WTC11 (cell line): ENCODE data around the gene ATP4A. TPM values are rescaled to one million over a fixed set of nuclear protein-coding genes. Genes with fewer than 3 reads are reported as not detected.

Source experiments
- ATAC-seq: fragments of 200-7000 bp; cut with Tn5 transposase; 2 replicates; pipeline ENCODE4 v1.10.0; 2021; ENCODE audit warnings: mild to moderate bottlenecking, moderate library complexity
- CTCF ChIA-PET: fragments of 300-600 bp; sonication (Branson Sonifier 250); formaldehyde crosslinking; loops from one replicate; lab custom pipeline; 2021; ENCODE audit warnings: antibody characterized with exemption; lab: Charles Lee
- POLR2A ChIA-PET: fragments of 350-600 bp; sonication (Branson Sonifier 250); formaldehyde crosslinking; loops from one replicate; lab custom pipeline; 2021; ENCODE audit warnings: antibody characterized with exemption; lab: Charles Lee
- DNase-seq: peaks from one replicate; pipeline ENCODE4 v3.0.0; 2021; ENCODE audit warnings: low spot score
- H3K27ac Mint-ChIP-seq: 2 replicates; pipeline ENCODE4 v1.8.0; 2021; ENCODE audit warnings: mixed read lengths
- H3K27me3 Mint-ChIP-seq: 2 replicates; pipeline ENCODE4 v1.8.0; 2021; ENCODE audit warnings: low read depth, mild to moderate bottlenecking, moderate library complexity, mixed read lengths
- H3K36me3 Mint-ChIP-seq: 2 replicates; pipeline ENCODE4 v1.8.0; 2021; ENCODE audit warnings: mixed read lengths
- H3K4me1 Mint-ChIP-seq: 2 replicates; pipeline ENCODE4 v1.8.0; 2022; ENCODE audit warnings: mixed read lengths
- H3K4me3 Mint-ChIP-seq: 2 replicates; pipeline ENCODE4 v1.8.0; 2021; ENCODE audit warnings: mild to moderate bottlenecking, moderate library complexity, mixed read lengths
- H3K9me3 Mint-ChIP-seq: 2 replicates; pipeline ENCODE4 v1.8.0; 2021; ENCODE audit warnings: mixed read lengths
- E2F1 ChIP-seq: sonication (generic); formaldehyde crosslinking; IDR thresholded peaks from 2 replicates; pipeline ENCODE4 v1.8.0; 2022; ENCODE audit warnings: mild to moderate bottlenecking, missing genetic modification reagents
- ELF4 ChIP-seq: sonication (generic); formaldehyde crosslinking; IDR thresholded peaks from 2 replicates; pipeline ENCODE4 v1.8.1; 2022; ENCODE audit warnings: low read depth, mild to moderate bottlenecking, moderate library complexity, missing genetic modification reagents
- GRHL2 ChIP-seq: fragments of 250-450 bp; sonication (Bioruptor Pico); IDR thresholded peaks from 2 replicates; pipeline ENCODE4 v1.8.0; 2022; ENCODE audit warnings: mild to moderate bottlenecking, moderate library complexity; ENCODE audit not compliant: insufficient replicate concordance, severe bottlenecking
- IRF1 ChIP-seq: sonication (generic); formaldehyde crosslinking; IDR thresholded peaks from 2 replicates; pipeline ENCODE4 v1.8.0; 2023; ENCODE audit warnings: missing genetic modification reagents
- JAZF1 ChIP-seq: fragments of 250-450 bp; sonication (Bioruptor Pico); IDR thresholded peaks from 2 replicates; pipeline ENCODE4 v1.9.0; 2021; ENCODE audit warnings: moderate library complexity, mild to moderate bottlenecking, inconsistent platforms
- JUN ChIP-seq: sonication (generic); formaldehyde crosslinking; IDR thresholded peaks from 2 replicates; pipeline ENCODE4 v1.8.0; 2023; ENCODE audit warnings: mild to moderate bottlenecking, missing genetic modification reagents
- KAT7 ChIP-seq: sonication (generic); formaldehyde crosslinking; IDR thresholded peaks from 2 replicates; pipeline ENCODE4 v1.8.1; 2023; ENCODE audit warnings: missing genetic modification reagents, mild to moderate bottlenecking, borderline replicate concordance
- NR1H2 ChIP-seq: sonication (generic); formaldehyde crosslinking; IDR thresholded peaks from 2 replicates; pipeline ENCODE4 v1.9.0; 2021; ENCODE audit warnings: mild to moderate bottlenecking, moderate library complexity, missing genetic modification reagents
- SMAD4 ChIP-seq: sonication (generic); formaldehyde crosslinking; IDR thresholded peaks from 2 replicates; pipeline ENCODE4 v1.8.0; 2022; ENCODE audit warnings: mild to moderate bottlenecking, missing genetic modification reagents
- TCF7 ChIP-seq: sonication (generic); formaldehyde crosslinking; IDR thresholded peaks from 2 replicates; pipeline ENCODE4 v1.8.0; 2022; ENCODE audit warnings: mild to moderate bottlenecking, low read depth, missing genetic modification reagents, moderate library complexity
- ZBTB43 ChIP-seq: sonication (generic); formaldehyde crosslinking; IDR thresholded peaks from 2 replicates; pipeline ENCODE4 v1.8.1; 2023; ENCODE audit warnings: mild to moderate bottlenecking, missing genetic modification reagents
- ZNF121 ChIP-seq: sonication (generic); formaldehyde crosslinking; IDR thresholded peaks from 2 replicates; pipeline ENCODE4 v1.8.0; 2023; ENCODE audit warnings: missing genetic modification reagents
- ZNF232 ChIP-seq: sonication (generic); formaldehyde crosslinking; IDR thresholded peaks from 2 replicates; pipeline ENCODE4 v1.8.0; 2022; ENCODE audit warnings: mild to moderate bottlenecking, missing genetic modification reagents
- ZNF396 ChIP-seq: fragments of 250-450 bp; sonication (Bioruptor Pico); IDR thresholded peaks from 2 replicates; pipeline ENCODE4 v1.8.0; 2021; ENCODE audit warnings: mild to moderate bottlenecking, moderate library complexity, borderline replicate concordance
- ZNF512 ChIP-seq: sonication (generic); formaldehyde crosslinking; IDR thresholded peaks from 2 replicates; pipeline ENCODE4 v1.8.1; 2022; ENCODE audit warnings: missing genetic modification reagents, borderline replicate concordance
- ZNF671 ChIP-seq: fragments of 250-450 bp; sonication (Bioruptor Pico); IDR thresholded peaks from 2 replicates; pipeline ENCODE4 v1.8.0; 2021; ENCODE audit warnings: mild to moderate bottlenecking
- total RNA-seq: library from RNA; stranded (reverse); gene quantifications from 3 replicates; pipeline ENCODE4 v1.2.3, GENCODE V29; 2021
- TF ChIP-seq, protein P1 (sequence below): sonication (generic); formaldehyde crosslinking; IDR thresholded peaks from 2 replicates; pipeline ENCODE4 v1.8.1; 2022; ENCODE audit warnings: mild to moderate bottlenecking, missing genetic modification reagents, moderate library complexity, borderline replicate concordance
- TF ChIP-seq, protein P2 (sequence below): fragments of 250-450 bp; sonication (Bioruptor Pico); IDR thresholded peaks from 2 replicates; pipeline ENCODE4 v1.9.0; 2021; ENCODE audit warnings: mild to moderate bottlenecking, borderline replicate concordance

Gene ATP4A
- total RNA-seq, 1 experiment from 2014 or later = 0.59 TPM

DNA sequence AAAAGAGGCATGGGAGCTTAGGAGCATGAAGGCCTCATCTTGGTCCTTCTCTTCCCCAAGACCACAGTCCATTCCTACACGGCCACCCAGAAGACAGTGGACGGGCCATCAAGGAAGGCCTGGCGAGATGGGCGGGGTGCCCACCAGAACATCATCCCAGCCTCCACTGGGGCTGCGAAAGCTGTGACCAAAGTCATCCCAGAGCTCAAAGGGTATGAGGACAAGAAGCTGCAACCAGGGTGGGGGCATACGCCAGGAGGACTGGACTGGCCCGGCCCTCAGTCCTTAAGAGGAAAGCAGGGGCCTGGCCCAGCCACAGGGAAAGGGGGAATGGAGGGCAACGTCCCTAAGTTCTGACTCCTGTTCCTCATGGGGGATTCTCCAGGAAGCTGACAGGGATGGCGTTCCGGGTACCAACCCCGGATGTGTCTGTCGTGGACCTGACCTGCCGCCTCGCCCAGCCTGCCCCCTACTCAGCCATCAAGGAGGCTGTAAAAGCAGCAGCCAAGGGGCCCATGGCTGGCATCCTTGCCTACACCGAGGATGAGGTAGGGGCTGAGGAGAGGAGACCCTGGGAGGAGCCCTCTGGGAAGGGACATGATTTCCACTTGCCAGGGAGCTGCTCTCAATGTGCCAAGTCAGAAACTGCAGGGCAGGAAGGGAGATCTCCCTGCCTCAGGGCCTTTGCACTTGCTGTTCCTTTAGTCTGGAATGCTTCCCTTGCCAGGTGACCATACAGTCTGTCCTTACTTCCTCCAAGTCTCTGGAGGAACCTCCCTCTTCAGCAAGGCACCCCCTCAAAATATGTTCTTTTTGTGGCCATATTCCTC lies 20.0 kb downstream of the ATP4A start:
- H3K4me1 Mint-ChIP-seq = peaks cover 18% of the 10 kb centered on the region
- H3K27ac Mint-ChIP-seq = no peak overlapping the region
- no peak for DNase-seq
- ChIA-PET POLR2A (no interaction called here), CTCF (interaction anchor here (2.0 kb wide), 1 partner anchor 33 kb away, joined by 6 read pairs; no protein-coding TSS in a partner anchor)
- H3K4me3 Mint-ChIP-seq = peak overlapping the region; percentile 92; the same call in 1 of the 2 replicates
- TF ChIP-seq, protein P1, sequence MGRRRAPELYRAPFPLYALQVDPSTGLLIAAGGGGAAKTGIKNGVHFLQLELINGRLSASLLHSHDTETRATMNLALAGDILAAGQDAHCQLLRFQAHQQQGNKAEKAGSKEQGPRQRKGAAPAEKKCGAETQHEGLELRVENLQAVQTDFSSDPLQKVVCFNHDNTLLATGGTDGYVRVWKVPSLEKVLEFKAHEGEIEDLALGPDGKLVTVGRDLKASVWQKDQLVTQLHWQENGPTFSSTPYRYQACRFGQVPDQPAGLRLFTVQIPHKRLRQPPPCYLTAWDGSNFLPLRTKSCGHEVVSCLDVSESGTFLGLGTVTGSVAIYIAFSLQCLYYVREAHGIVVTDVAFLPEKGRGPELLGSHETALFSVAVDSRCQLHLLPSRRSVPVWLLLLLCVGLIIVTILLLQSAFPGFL (CRISPR knock-in tag) = no peak
- TF ChIP-seq ZNF121 (CRISPR knock-in tag) = no peak
- no peak for TF ChIP-seq NR1H2
- TF ChIP-seq KAT7 (CRISPR knock-in tag) = no peak
- TF ChIP-seq E2F1 (CRISPR knock-in tag) = no peak
- TF ChIP-seq IRF1 (CRISPR knock-in tag) = no peak
- TF ChIP-seq ZNF232 (CRISPR knock-in tag) = no peak
- TF ChIP-seq TCF7 (CRISPR knock-in tag) = no peak
- no peak for TF ChIP-seq ELF4 (CRISPR knock-in tag)
- no peak for TF ChIP-seq ZNF512 (CRISPR knock-in tag)
- no peak for TF ChIP-seq ZNF671 (CRISPR knock-in tag)
- TF ChIP-seq SMAD4 (CRISPR knock-in tag) = no peak
- TF ChIP-seq ZBTB43 (CRISPR knock-in tag) = no peak
- TF ChIP-seq ZNF396 (CRISPR knock-in tag) = no peak
- TF ChIP-seq, protein P2, sequence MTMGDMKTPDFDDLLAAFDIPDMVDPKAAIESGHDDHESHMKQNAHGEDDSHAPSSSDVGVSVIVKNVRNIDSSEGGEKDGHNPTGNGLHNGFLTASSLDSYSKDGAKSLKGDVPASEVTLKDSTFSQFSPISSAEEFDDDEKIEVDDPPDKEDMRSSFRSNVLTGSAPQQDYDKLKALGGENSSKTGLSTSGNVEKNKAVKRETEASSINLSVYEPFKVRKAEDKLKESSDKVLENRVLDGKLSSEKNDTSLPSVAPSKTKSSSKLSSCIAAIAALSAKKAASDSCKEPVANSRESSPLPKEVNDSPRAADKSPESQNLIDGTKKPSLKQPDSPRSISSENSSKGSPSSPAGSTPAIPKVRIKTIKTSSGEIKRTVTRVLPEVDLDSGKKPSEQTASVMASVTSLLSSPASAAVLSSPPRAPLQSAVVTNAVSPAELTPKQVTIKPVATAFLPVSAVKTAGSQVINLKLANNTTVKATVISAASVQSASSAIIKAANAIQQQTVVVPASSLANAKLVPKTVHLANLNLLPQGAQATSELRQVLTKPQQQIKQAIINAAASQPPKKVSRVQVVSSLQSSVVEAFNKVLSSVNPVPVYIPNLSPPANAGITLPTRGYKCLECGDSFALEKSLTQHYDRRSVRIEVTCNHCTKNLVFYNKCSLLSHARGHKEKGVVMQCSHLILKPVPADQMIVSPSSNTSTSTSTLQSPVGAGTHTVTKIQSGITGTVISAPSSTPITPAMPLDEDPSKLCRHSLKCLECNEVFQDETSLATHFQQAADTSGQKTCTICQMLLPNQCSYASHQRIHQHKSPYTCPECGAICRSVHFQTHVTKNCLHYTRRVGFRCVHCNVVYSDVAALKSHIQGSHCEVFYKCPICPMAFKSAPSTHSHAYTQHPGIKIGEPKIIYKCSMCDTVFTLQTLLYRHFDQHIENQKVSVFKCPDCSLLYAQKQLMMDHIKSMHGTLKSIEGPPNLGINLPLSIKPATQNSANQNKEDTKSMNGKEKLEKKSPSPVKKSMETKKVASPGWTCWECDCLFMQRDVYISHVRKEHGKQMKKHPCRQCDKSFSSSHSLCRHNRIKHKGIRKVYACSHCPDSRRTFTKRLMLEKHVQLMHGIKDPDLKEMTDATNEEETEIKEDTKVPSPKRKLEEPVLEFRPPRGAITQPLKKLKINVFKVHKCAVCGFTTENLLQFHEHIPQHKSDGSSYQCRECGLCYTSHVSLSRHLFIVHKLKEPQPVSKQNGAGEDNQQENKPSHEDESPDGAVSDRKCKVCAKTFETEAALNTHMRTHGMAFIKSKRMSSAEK = no peak
- TF ChIP-seq GRHL2 (CRISPR knock-in tag) = no peak
- no peak for TF ChIP-seq JUN (CRISPR knock-in tag)
- TF ChIP-seq JAZF1 (CRISPR knock-in tag) = no peak
- no peaks in the 10 kb centered on the region; the same call in 1 of the 2 replicates for H3K27me3 Mint-ChIP-seq
- H3K9me3 Mint-ChIP-seq = no peaks in the 10 kb centered on the region
- H3K36me3 Mint-ChIP-seq = peaks cover 27% of the 10 kb centered on the region
- ATAC-seq = no peak
